ENCODE measurements around the gene C1orf232.

Gene C1orf232

GRCh38 chr1:26188477-26188876, 19.7 kb upstream of the C1orf232 start:
- Histone ChIP-seq H3K9ac (ENCODE audit: insufficient read length, low read depth) (no peak overlapping the region), H3K9me3 (ENCODE audit: insufficient read depth, low read length) (no peaks in the 10 kb centered on the region), H3K27me3 (ENCODE audit: insufficient read depth, insufficient read length) (no peaks in the 10 kb centered on the region), H3K4me3 (ENCODE audit: insufficient read length, low read depth) (no peak overlapping the region), H3K36me3 (ENCODE audit: insufficient read depth, insufficient read length, low read length) (peaks cover 54% of the 10 kb centered on the region), H3K4me1 (ENCODE audit: insufficient read depth, insufficient read length) (peaks cover 6% of the 10 kb centered on the region)
- DNase-seq (ENCODE audit: low read depth, low spot score), result no peak
- TF ChIP-seq SUZ12 (IDR thresholded peaks at IDR 0.05; ENCODE audit: extremely low read depth, insufficient read depth, insufficient read length), result no peak
- no peak for TF ChIP-seq YY1 (IDR thresholded peaks at IDR 0.05; ENCODE audit: insufficient read depth, insufficient read length)

DNA sequence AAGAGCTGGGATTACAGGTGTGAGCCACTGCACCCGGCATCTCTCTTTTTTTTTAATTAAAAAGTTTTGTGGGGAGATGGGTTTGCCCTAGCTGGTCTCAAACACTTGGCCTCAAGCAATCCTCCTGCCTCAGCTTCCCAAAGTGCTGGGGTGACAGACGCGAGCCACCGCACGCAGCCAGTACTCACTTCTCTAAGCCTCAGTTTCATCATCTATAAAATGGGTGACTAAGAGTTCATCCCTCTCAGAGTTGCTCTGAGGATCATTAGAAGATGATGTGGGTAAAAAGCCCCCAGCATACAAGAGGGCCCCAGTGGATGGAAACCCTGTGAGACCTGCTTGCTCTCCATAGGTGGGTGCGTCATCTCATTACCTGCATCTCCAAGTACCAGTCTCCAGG, 19.1 kb upstream of the C1orf232 start:
- Histone ChIP-seq H3K9ac (ENCODE audit: insufficient read length, low read depth) (no peak overlapping the region), H3K27me3 (ENCODE audit: insufficient read depth, insufficient read length) (no peaks in the 10 kb centered on the region)
- TF ChIP-seq SUZ12 (IDR thresholded peaks at IDR 0.05; ENCODE audit: extremely low read depth, insufficient read depth, insufficient read length) (no peak), YY1 (IDR thresholded peaks at IDR 0.05; ENCODE audit: insufficient read depth, insufficient read length) (no peak), ZNF274 (IDR thresholded peaks at IDR 0.05; ENCODE audit: low read depth, low read length) (no peak)

DNA sequence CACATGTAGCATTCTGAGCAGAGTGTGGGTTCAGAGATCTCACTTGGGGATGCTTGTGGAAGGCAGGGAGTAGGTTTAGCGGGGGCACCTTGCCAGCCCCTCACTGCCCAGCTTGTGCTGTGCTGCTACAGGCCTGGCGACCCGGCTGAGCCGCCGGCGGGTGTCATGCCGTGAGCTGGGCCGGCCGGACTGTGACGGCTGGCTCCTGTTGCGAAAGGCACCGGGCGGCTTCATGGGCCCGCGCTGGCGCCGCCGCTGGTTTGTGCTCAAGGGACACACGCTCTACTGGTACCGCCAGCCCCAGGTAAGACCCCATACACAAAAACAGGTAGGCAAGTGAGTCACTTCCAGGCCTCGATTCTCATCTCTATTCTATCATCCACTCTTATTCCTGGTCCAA, 16.1 kb upstream of the C1orf232 start:
- Histone ChIP-seq H3K4me3 (ENCODE audit: insufficient read length, low read depth) (no peak overlapping the region), H3K27me3 (ENCODE audit: insufficient read depth, insufficient read length) (no peaks in the 10 kb centered on the region), H3K9ac (ENCODE audit: insufficient read length, low read depth) (no peak overlapping the region), H3K9me3 (ENCODE audit: insufficient read depth, low read length) (no peaks in the 10 kb centered on the region), H3K36me3 (ENCODE audit: insufficient read depth, insufficient read length, low read length) (peaks cover 86% of the 10 kb centered on the region), H3K4me1 (ENCODE audit: insufficient read depth, insufficient read length) (peaks cover 1% of the 10 kb centered on the region)
- DNase-seq (ENCODE audit: low read depth, low spot score), result no peak
- TF ChIP-seq ZNF274 (IDR thresholded peaks at IDR 0.05; ENCODE audit: low read depth, low read length) (no peak), SUZ12 (IDR thresholded peaks at IDR 0.05; ENCODE audit: extremely low read depth, insufficient read depth, insufficient read length) (no peak), YY1 (IDR thresholded peaks at IDR 0.05; ENCODE audit: insufficient read depth, insufficient read length) (no peak)

More for the DNA sequence above, 19.1 kb upstream of the C1orf232 start:
- no peak for DNase-seq (ENCODE audit: low read depth, low spot score)
- H3K9me3 ChIP-seq (ENCODE audit: insufficient read depth, low read length), result no peaks in the 10 kb centered on the region
- H3K4me1 ChIP-seq (ENCODE audit: insufficient read depth, insufficient read length), result peaks cover 6% of the 10 kb centered on the region
- H3K4me3 ChIP-seq (ENCODE audit: insufficient read length, low read depth), result no peak overlapping the region
- H3K36me3 ChIP-seq (ENCODE audit: insufficient read depth, insufficient read length, low read length), result peaks cover 60% of the 10 kb centered on the region

DNA sequence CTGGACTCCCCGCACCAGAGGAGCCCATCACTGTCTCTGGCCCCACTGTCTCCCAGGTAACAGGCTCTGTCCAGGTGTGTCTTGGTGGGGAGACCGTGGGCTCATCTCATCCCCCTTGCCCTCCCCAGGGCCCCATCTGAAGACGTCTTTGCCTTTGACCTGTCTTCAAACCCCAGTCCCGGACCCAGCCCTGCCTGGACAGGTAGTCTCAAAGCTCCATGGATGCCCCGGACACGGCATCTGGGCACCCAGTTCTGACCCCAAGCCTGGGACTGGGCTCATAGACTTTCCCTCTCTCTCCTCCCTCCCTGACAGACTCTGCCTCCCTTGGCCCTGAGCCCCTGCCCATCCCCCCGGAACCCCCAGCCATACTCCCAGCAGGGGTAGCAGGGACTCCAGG, 15.3 kb upstream of the C1orf232 start:
- no peak for TF ChIP-seq SUZ12 (IDR thresholded peaks at IDR 0.05; ENCODE audit: extremely low read depth, insufficient read depth, insufficient read length)
- no peak for TF ChIP-seq ZNF274 (IDR thresholded peaks at IDR 0.05; ENCODE audit: low read depth, low read length)
- no peak for TF ChIP-seq YY1 (IDR thresholded peaks at IDR 0.05; ENCODE audit: insufficient read depth, insufficient read length)
- Histone ChIP-seq H3K27me3 (ENCODE audit: insufficient read depth, insufficient read length) (no peaks in the 10 kb centered on the region), H3K36me3 (ENCODE audit: insufficient read depth, insufficient read length, low read length) (peaks cover 84% of the 10 kb centered on the region), H3K4me1 (ENCODE audit: insufficient read depth, insufficient read length) (no peaks in the 10 kb centered on the region), H3K9me3 (ENCODE audit: insufficient read depth, low read length) (no peaks in the 10 kb centered on the region), H3K9ac (ENCODE audit: insufficient read length, low read depth) (no peak overlapping the region), H3K4me3 (ENCODE audit: insufficient read length, low read depth) (no peak overlapping the region)
- no peak for DNase-seq (ENCODE audit: low read depth, low spot score)

DNA sequence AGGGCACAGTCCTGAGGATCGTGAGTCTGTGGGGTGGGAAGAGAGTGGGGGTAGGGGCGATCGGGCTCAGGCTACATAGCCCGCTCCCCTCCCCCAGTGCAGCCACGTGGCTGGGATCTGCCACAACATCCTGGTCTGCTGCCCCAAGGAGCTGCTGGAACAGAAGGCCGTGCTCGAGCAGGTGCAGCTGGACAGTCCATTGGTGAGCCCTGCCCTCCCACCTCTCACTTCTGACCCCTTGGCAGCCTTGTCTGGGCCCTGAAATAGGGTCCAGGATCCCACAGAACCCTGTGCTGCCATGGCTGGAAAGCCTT, 13.6 kb upstream of the C1orf232 start:
- no peak for TF ChIP-seq YY1 (IDR thresholded peaks at IDR 0.05; ENCODE audit: insufficient read depth, insufficient read length)
- TF ChIP-seq SUZ12 (IDR thresholded peaks at IDR 0.05; ENCODE audit: extremely low read depth, insufficient read depth, insufficient read length), result no peak
- no peak for TF ChIP-seq ZNF274 (IDR thresholded peaks at IDR 0.05; ENCODE audit: low read depth, low read length)
- H3K9ac ChIP-seq (ENCODE audit: insufficient read length, low read depth), result peak overlapping the region; percentile 5
- no peaks in the 10 kb centered on the region for H3K27me3 ChIP-seq (ENCODE audit: insufficient read depth, insufficient read length)
- DNase-seq (ENCODE audit: low read depth, low spot score), result no peak
- H3K4me3 ChIP-seq (ENCODE audit: insufficient read length, low read depth), result no peak overlapping the region
- peaks cover 76% of the 10 kb centered on the region for H3K36me3 ChIP-seq (ENCODE audit: insufficient read depth, insufficient read length, low read length)
- no peaks in the 10 kb centered on the region for H3K9me3 ChIP-seq (ENCODE audit: insufficient read depth, low read length)
- peaks cover 6% of the 10 kb centered on the region for H3K4me1 ChIP-seq (ENCODE audit: insufficient read depth, insufficient read length)

- H3K36me3 ChIP-seq (ENCODE audit: insufficient read depth, insufficient read length, low read length), result peaks cover 70% of the 10 kb centered on the region
- H3K4me1 ChIP-seq (ENCODE audit: insufficient read depth, insufficient read length), result peaks cover 8% of the 10 kb centered on the region
- H3K27me3 ChIP-seq (ENCODE audit: insufficient read depth, insufficient read length), result no peaks in the 10 kb centered on the region
- no peaks in the 10 kb centered on the region for H3K9me3 ChIP-seq (ENCODE audit: insufficient read depth, low read length)
- no peak for TF ChIP-seq YY1 (IDR thresholded peaks at IDR 0.05; ENCODE audit: insufficient read depth, insufficient read length)
- no peak for TF ChIP-seq ZNF274 (IDR thresholded peaks at IDR 0.05; ENCODE audit: low read depth, low read length)
- no peak for TF ChIP-seq SUZ12 (IDR thresholded peaks at IDR 0.05; ENCODE audit: extremely low read depth, insufficient read depth, insufficient read length)
- no peak overlapping the region for H3K9ac ChIP-seq (ENCODE audit: insufficient read length, low read depth)
- H3K4me3 ChIP-seq (ENCODE audit: insufficient read length, low read depth), result no peak overlapping the region
- DNase-seq (ENCODE audit: low read depth, low spot score), result no peak
Measured at GRCh38 chr1:26181586-26182382, 13.0 kb upstream of the C1orf232 start.

- H3K27me3 ChIP-seq (ENCODE audit: insufficient read depth, insufficient read length), result no peaks in the 10 kb centered on the region
- no peak for DNase-seq (ENCODE audit: low read depth, low spot score)
- no peak overlapping the region for H3K9ac ChIP-seq (ENCODE audit: insufficient read length, low read depth)
- H3K4me1 ChIP-seq (ENCODE audit: insufficient read depth, insufficient read length), result peaks cover 9% of the 10 kb centered on the region
- TF ChIP-seq SUZ12 (IDR thresholded peaks at IDR 0.05; ENCODE audit: extremely low read depth, insufficient read depth, insufficient read length) (no peak), ZNF274 (IDR thresholded peaks at IDR 0.05; ENCODE audit: low read depth, low read length) (no peak), YY1 (IDR thresholded peaks at IDR 0.05; ENCODE audit: insufficient read depth, insufficient read length) (no peak)
- H3K36me3 ChIP-seq (ENCODE audit: insufficient read depth, insufficient read length, low read length), result peaks cover 59% of the 10 kb centered on the region
- H3K4me3 ChIP-seq (ENCODE audit: insufficient read length, low read depth), result no peak overlapping the region
- no peaks in the 10 kb centered on the region for H3K9me3 ChIP-seq (ENCODE audit: insufficient read depth, low read length)
Measured at GRCh38 chr1:26180010-26180506, 11.3 kb upstream of the C1orf232 start.
